Skeletal muscle satellite cell (primary cell): Measurements from ENCODE around the gene CHRNA10. TPM values are rescaled to one million over a fixed set of nuclear protein-coding genes. Genes with fewer than 3 reads are reported as not detected.

Source experiments
- H3K27me3 ChIP-seq: 2 replicates; pipeline ENCODE4 v1.7.0; 2013; ENCODE audit warnings: low read length; ENCODE audit not compliant: control insufficient read depth, insufficient read depth
- H3K36me3 ChIP-seq: 2 replicates; pipeline ENCODE4 v1.7.0; 2013; ENCODE audit warnings: mild to moderate bottlenecking, control low read depth, low read length; ENCODE audit not compliant: insufficient read depth
- H3K4me1 ChIP-seq: 2 replicates; pipeline ENCODE4 v1.7.0; 2013; ENCODE audit warnings: low read length; ENCODE audit not compliant: control insufficient read depth, insufficient read depth
- H3K4me2 ChIP-seq: 2 replicates; pipeline ENCODE4 v1.7.0; 2013; ENCODE audit warnings: mild to moderate bottlenecking, low read length
- H3K4me3 ChIP-seq: 2 replicates; pipeline ENCODE4 v1.7.0; 2013; ENCODE audit warnings: low read length
- H3K9ac ChIP-seq: 2 replicates; pipeline ENCODE4 v1.7.0; 2013; ENCODE audit warnings: mild to moderate bottlenecking, low read depth, low read length, moderate library complexity
- H3K9me3 ChIP-seq: replicated peaks from 2 replicates; pipeline ENCODE4 v1.7.0; 2013; ENCODE audit warnings: mild to moderate bottlenecking, control low read depth, low read length
- total RNA-seq: library from RNA; depleted of rRNA; stranded (reverse); fragments of >200 nt; gene quantifications from 2 replicates; pipeline ENCODE4 v1.2.3, GENCODE V29; 2012; rRNA removed

Gene CHRNA10, protein sequence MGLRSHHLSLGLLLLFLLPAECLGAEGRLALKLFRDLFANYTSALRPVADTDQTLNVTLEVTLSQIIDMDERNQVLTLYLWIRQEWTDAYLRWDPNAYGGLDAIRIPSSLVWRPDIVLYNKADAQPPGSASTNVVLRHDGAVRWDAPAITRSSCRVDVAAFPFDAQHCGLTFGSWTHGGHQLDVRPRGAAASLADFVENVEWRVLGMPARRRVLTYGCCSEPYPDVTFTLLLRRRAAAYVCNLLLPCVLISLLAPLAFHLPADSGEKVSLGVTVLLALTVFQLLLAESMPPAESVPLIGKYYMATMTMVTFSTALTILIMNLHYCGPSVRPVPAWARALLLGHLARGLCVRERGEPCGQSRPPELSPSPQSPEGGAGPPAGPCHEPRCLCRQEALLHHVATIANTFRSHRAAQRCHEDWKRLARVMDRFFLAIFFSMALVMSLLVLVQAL
- total RNA-seq = 0.44 and 1.3 TPM in 2 replicates

- H3K27me3 ChIP-seq = no peaks in the 10 kb centered on the region
- H3K9me3 ChIP-seq = no peaks in the 10 kb centered on the region
- no peak within 1 kb of the TSS for H3K4me2 ChIP-seq
- peaks cover 63% of the 10 kb centered on the region for H3K36me3 ChIP-seq
- H3K4me3 ChIP-seq = no peak within 1 kb of the TSS
- no peaks in the 10 kb centered on the region for H3K4me1 ChIP-seq
- no peak within 1 kb of the TSS for H3K9ac ChIP-seq
Measured at GRCh38 chr11:3671334-3672254, at the start of gene CHRNA10. Gene CHRNA10 (minus strand): TSS chr11:3671384. CDS start chr11:3671312, 72 bp downstream.

DNA sequence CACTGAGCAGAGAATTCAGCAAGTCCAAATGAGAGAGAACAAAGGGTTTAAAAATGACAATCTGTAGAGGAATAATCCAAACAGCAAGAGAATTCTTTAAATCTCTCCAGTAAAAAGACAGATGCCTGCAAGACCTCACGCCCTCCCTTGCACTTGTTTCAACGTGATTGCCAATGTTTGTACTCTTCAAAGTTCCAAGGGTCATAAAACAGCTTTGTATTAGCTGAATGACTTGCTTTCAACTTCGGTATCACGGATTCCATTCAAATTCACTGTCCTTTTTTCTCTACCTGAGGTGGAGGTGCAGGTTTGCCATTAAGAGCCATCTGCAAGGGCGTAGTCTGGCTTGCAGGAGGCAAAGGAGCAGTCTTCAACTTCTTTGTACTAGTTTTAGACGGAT is 41.1 kb upstream of the CHRNA10 start:
- H3K4me3 ChIP-seq = no peak overlapping the region
- H3K4me2 ChIP-seq = no peak overlapping the region
- no peaks in the 10 kb centered on the region for H3K27me3 ChIP-seq
- no peak overlapping the region for H3K9ac ChIP-seq
- H3K9me3 ChIP-seq = no peaks in the 10 kb centered on the region
- H3K36me3 ChIP-seq = peaks cover 71% of the 10 kb centered on the region
- peaks cover 7% of the 10 kb centered on the region for H3K4me1 ChIP-seq

- Histone ChIP-seq H3K36me3 (peaks cover 71% of the 10 kb centered on the region), H3K27me3 (no peaks in the 10 kb centered on the region), H3K4me2 (no peak overlapping the region), H3K4me3 (no peak overlapping the region), H3K4me1 (peaks cover 7% of the 10 kb centered on the region), H3K9ac (no peak overlapping the region), H3K9me3 (no peaks in the 10 kb centered on the region)
Measured at GRCh38 chr11:3710485-3711259, 39.5 kb upstream of the CHRNA10 start.

GRCh38 chr11:3709977-3710376 is 38.8 kb upstream of the CHRNA10 start:
- H3K4me2 ChIP-seq = no peak overlapping the region
- no peaks in the 10 kb centered on the region for H3K9me3 ChIP-seq
- H3K36me3 ChIP-seq = peaks cover 71% of the 10 kb centered on the region

DNA sequence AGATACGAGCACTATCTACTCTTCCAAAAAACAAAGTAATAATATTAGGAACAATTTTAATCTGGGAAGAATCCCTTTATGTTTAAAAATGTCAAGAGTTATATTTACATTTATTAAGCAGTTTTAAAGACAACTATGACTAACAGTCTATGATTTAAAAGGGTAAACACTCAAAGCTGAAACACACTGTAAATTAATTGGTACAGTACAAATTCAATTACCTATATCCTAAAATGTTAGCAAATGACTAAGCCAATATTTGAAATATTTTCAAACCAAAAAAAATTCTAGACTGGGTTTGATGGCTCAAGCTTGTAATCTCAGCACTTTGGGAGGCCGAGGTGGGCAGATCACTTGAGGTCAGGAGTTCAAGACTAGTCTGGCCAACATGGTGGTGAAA is 36.0 kb upstream of the CHRNA10 start:
- Histone ChIP-seq H3K36me3 (peaks cover 70% of the 10 kb centered on the region), H3K4me3 (no peak overlapping the region), H3K4me2 (no peak overlapping the region), H3K27me3 (no peaks in the 10 kb centered on the region), H3K9ac (no peak overlapping the region), H3K9me3 (no peaks in the 10 kb centered on the region), H3K4me1 (peaks cover 7% of the 10 kb centered on the region)

More at GRCh38 chr11:3709977-3710376, 38.8 kb upstream of the CHRNA10 start:
- H3K4me3 ChIP-seq = no peak overlapping the region
- no peak overlapping the region for H3K9ac ChIP-seq
- H3K4me1 ChIP-seq = peaks cover 7% of the 10 kb centered on the region
- H3K27me3 ChIP-seq = no peaks in the 10 kb centered on the region

DNA sequence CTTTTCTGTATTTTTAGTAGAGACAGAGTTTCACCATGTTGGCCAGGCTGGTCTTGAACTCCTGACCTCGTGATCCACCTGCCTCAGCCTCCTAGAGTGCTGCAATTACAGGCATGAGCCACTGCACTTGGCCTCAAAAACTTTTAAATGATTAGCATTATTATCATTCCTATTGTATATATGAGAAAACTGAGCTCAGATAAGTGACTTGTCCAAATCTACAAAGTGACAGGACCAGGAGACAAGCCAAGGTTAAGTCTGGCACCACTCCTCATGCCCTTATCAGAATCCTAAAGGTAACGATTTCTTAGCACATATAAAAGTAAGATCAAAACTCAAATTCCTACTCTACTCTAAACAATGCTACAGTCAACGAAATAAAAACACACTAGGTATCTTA is 32.2 kb upstream of the CHRNA10 start:
- Histone ChIP-seq H3K36me3 (peaks cover 84% of the 10 kb centered on the region), H3K9me3 (no peaks in the 10 kb centered on the region), H3K4me3 (no peak overlapping the region), H3K4me2 (no peak overlapping the region), H3K4me1 (no peaks in the 10 kb centered on the region), H3K27me3 (no peaks in the 10 kb centered on the region), H3K9ac (no peak overlapping the region)

- no peak overlapping the region for H3K4me3 ChIP-seq
- no peaks in the 10 kb centered on the region for H3K27me3 ChIP-seq
- H3K9me3 ChIP-seq = no peaks in the 10 kb centered on the region
- no peak overlapping the region for H3K9ac ChIP-seq
- H3K36me3 ChIP-seq = peaks cover 90% of the 10 kb centered on the region
- H3K4me1 ChIP-seq = no peaks in the 10 kb centered on the region
- no peak overlapping the region for H3K4me2 ChIP-seq
Measured at GRCh38 chr11:3700910-3701309, 29.7 kb upstream of the CHRNA10 start.

DNA sequence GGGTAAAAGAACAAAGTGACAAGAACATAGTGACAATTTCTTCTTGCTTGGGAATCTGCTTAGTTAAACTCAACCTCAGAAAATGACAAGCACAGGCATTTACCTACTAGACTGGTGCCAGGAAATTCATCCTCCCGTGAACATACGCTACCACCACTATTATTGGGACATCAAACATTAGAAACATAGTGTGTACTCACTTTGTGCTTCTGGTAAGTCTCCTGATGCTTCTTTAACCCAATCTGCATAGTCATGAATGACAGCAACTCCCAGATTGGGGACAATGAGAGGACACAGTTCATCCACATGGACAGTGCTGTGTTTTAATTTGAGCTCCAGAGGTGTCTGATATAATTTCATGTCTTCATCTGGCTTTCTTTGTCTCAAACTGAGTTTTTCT is 29.2 kb upstream of the CHRNA10 start:
- Histone ChIP-seq H3K4me2 (no peak overlapping the region), H3K9ac (no peak overlapping the region), H3K9me3 (no peaks in the 10 kb centered on the region), H3K36me3 (peaks cover 90% of the 10 kb centered on the region), H3K27me3 (no peaks in the 10 kb centered on the region), H3K4me1 (no peaks in the 10 kb centered on the region), H3K4me3 (no peak overlapping the region)

DNA sequence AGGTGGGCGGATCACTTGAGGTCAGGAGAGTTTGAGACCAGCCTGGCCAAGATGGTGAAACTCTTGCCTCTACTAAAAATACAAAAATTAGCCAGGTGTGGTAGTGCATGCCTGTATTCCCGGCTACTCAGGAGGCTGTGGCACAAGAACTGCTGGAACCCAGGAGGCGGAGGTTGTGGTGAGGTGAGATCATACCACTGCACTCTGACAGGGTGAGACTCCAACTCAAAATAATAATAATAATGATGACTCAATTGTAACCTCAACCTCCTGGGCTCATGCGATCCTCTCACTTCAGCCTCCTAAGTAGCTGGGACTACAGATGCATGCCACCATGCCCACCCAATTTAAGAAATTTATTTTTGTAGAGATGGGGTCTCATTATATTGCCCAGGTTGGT is 15.6 kb upstream of the CHRNA10 start:
- Histone ChIP-seq H3K9me3 (no peaks in the 10 kb centered on the region), H3K36me3 (peaks cover 64% of the 10 kb centered on the region), H3K27me3 (no peaks in the 10 kb centered on the region), H3K4me3 (no peak overlapping the region), H3K4me1 (no peaks in the 10 kb centered on the region), H3K9ac (no peak overlapping the region), H3K4me2 (no peak overlapping the region)

GRCh38 chr11:3685923-3686322 is 14.7 kb upstream of the CHRNA10 start:
- Histone ChIP-seq H3K4me2 (no peak overlapping the region), H3K27me3 (no peaks in the 10 kb centered on the region), H3K4me3 (no peak overlapping the region), H3K9ac (no peak overlapping the region), H3K36me3 (peaks cover 67% of the 10 kb centered on the region), H3K4me1 (no peaks in the 10 kb centered on the region), H3K9me3 (no peaks in the 10 kb centered on the region)

GRCh38 chr11:3684819-3685172 is 13.6 kb upstream of the CHRNA10 start:
- Histone ChIP-seq H3K4me3 (no peak overlapping the region), H3K27me3 (no peaks in the 10 kb centered on the region), H3K9ac (no peak overlapping the region), H3K4me1 (no peaks in the 10 kb centered on the region), H3K9me3 (no peaks in the 10 kb centered on the region), H3K36me3 (peaks cover 72% of the 10 kb centered on the region), H3K4me2 (no peak overlapping the region)
